Measurements from ENCODE around the gene SYPL1. TPM values are rescaled to one million over a fixed set of nuclear protein-coding genes. Genes with fewer than 3 reads are reported as not detected.

The SYPL1 gene
- total RNA-seq (2021) (64.4 and 76.4 TPM in 2 replicates), Bru-seq, nascent RNA (percentile 93 among the genes with signal in this experiment), BruChase-seq, experiment 1, labeled RNA remaining after a 2-hour chase (percentile 90 among the genes with signal in this experiment), BruChase-seq, experiment 2, labeled RNA remaining after a 6-hour chase (percentile 96 among the genes with signal in this experiment)
- long read RNA-seq, transcript SYPL1-201 (6 exons, 2,127 nt) = minor isoform, 6 of 237 reads
- long read RNA-seq, transcript SYPL1-202 (5 exons, 2,151 nt) = major isoform, 215 of 237 reads
- long read RNA-seq, transcript SYPL1-205 (6 exons, 1,193 nt) = minor isoform, 7 of 237 reads
- long read RNA-seq, partial matches to known transcripts = 5 of 237 reads
- long read RNA-seq, other reads (novel, unspliced or antisense) = 3 of 237 reads

DNA sequence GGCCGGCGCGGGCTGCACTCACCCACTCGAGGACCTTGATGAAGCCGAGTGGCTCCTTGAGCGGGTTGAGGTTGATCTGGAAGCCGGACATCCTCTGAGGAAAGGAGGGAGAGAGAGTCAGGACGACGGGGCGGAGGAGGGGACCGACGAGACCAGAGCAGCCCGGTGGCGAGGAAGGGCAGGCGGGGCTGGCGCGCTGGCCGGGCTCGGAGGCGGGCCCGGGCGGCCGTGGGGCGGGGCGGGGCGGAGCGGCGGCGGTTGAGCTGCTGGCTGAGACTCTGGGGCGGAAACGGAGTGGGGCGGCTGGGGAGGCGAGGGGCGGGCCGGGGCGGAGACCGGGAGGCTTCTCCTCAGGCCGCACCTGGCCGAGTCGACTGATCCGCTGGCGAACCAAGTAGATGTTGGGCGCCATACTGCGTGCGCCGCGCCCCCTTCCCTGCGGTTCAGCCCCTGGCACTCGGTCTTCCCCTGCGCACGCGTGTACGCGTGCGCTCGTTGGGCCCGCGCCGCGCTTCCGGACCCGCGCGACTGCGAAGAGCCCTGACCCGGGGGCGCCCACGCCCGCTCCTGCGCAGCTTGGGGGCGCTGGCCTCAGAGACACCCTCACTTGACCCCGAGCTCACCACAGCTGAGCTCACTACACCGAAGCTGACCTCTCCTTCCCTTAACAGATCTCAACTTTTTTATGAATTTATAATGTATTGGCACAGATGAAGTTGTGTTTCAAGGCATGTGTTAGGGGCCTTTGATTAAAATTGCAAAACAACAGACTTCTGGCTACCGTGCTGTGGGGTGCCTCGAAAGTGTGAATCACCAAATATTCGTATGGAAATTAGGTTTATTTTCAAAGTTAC is at the start of gene SYPL1:
Gene SYPL1, minus strand, starts transcription at position 195 of the 854 bp plus-strand sequence. Its CDS starts 104 bp downstream, at position 91.
- peak within 1 kb of the TSS; percentile 88 for H3K4me3 ChIP-seq (ENCODE audit: low read depth, low read length, poor library complexity, severe bottlenecking)
- CTCF ChIA-PET = interaction anchor here (0.6 kb wide), 1 partner anchor 711 kb away, joined by 6 read pairs; no protein-coding TSS in a partner anchor
- peaks cover 20% of the 10 kb centered on the region for H3K4me1 ChIP-seq (ENCODE audit: insufficient read depth, low read length, poor library complexity, severe bottlenecking)
- POLR2A ChIA-PET (ENCODE audit: low non-redundant PET) = interaction anchor here (0.6 to 0.7 kb wide), 2 partner anchors 39 to 304 kb away, joined by 3 to 13 read pairs; no protein-coding TSS in a partner anchor
- no peaks in the 10 kb centered on the region for H3K36me3 ChIP-seq (ENCODE audit: insufficient read depth, low read length, poor library complexity, severe bottlenecking)
- no TSS peak for BruUV-seq (replicated peaks)
- peak within 1 kb of the TSS; percentile 94 for H3K27ac ChIP-seq (ENCODE audit: low read depth, low read length, poor library complexity, severe bottlenecking)
- H3K27me3 ChIP-seq (replicated peaks; ENCODE audit: insufficient read depth, low read depth, low read length, poor library complexity) = no peaks in the 10 kb centered on the region
- H3K9me3 ChIP-seq (ENCODE audit: low read depth, low read length, poor library complexity, severe bottlenecking) = no peaks in the 10 kb centered on the region
- TF ChIP-seq EZH2 (IDR thresholded peaks at IDR 0.05; ENCODE audit: borderline replicate concordance, low read depth, low read length, poor library complexity, severe bottlenecking) = no peak
- TF ChIP-seq, protein P1, sequence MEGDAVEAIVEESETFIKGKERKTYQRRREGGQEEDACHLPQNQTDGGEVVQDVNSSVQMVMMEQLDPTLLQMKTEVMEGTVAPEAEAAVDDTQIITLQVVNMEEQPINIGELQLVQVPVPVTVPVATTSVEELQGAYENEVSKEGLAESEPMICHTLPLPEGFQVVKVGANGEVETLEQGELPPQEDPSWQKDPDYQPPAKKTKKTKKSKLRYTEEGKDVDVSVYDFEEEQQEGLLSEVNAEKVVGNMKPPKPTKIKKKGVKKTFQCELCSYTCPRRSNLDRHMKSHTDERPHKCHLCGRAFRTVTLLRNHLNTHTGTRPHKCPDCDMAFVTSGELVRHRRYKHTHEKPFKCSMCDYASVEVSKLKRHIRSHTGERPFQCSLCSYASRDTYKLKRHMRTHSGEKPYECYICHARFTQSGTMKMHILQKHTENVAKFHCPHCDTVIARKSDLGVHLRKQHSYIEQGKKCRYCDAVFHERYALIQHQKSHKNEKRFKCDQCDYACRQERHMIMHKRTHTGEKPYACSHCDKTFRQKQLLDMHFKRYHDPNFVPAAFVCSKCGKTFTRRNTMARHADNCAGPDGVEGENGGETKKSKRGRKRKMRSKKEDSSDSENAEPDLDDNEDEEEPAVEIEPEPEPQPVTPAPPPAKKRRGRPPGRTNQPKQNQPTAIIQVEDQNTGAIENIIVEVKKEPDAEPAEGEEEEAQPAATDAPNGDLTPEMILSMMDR (conservative IDR thresholded peaks at IDR 0.05; ENCODE audit: low read depth, low read length) = 0 out of 2 replicates have a peak, but pooled peaks have one; percentile 17
- intact Hi-C loops (cut with micrococcal nuclease; ENCODE audit: unreplicated experiment) = no loop called here
- peak; percentile 95 for DNase-seq (ENCODE audit: low spot score)

DNA sequence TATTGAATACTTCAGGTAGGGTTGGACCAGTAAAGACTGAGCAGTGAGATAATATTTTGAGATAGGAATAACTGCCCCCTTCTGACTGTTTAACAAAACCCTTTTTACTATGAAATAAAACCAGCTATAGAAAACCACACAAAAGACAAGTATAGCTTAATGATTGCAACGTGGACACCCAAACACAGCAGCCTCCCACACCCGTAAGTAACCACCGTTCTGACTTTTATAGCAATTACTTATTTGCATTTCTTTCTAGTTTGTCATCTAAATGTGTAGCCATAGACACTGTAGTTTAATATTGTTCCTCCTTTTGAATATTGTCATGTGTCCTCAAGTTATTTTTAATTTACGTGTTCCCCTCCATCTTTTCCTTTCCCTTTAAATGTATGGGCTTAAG is 42.9 kb upstream of the SYPL1 start:
- no peak for DNase-seq (ENCODE audit: low spot score)
- Histone ChIP-seq H3K4me1 (ENCODE audit: insufficient read depth, low read length, poor library complexity, severe bottlenecking) (no peaks in the 10 kb centered on the region), H3K4me3 (ENCODE audit: low read depth, low read length, poor library complexity, severe bottlenecking) (no peak overlapping the region), H3K9me3 (ENCODE audit: low read depth, low read length, poor library complexity, severe bottlenecking) (no peaks in the 10 kb centered on the region), H3K27me3 (replicated peaks; ENCODE audit: insufficient read depth, low read depth, low read length, poor library complexity) (no peaks in the 10 kb centered on the region), H3K36me3 (ENCODE audit: insufficient read depth, low read length, poor library complexity, severe bottlenecking) (no peaks in the 10 kb centered on the region), H3K27ac (ENCODE audit: low read depth, low read length, poor library complexity, severe bottlenecking) (no peak overlapping the region)
- ChIA-PET CTCF (no interaction called here), POLR2A (ENCODE audit: low non-redundant PET) (no interaction called here)
- intact Hi-C loops (cut with micrococcal nuclease; ENCODE audit: unreplicated experiment) = no loop called here
- BruUV-seq (replicated peaks) = no TSS peak
- no peak for TF ChIP-seq EZH2 (IDR thresholded peaks at IDR 0.05; ENCODE audit: borderline replicate concordance, low read depth, low read length, poor library complexity, severe bottlenecking)
- TF ChIP-seq, protein P1 (conservative IDR thresholded peaks at IDR 0.05; ENCODE audit: low read depth, low read length) = no peak

DNA sequence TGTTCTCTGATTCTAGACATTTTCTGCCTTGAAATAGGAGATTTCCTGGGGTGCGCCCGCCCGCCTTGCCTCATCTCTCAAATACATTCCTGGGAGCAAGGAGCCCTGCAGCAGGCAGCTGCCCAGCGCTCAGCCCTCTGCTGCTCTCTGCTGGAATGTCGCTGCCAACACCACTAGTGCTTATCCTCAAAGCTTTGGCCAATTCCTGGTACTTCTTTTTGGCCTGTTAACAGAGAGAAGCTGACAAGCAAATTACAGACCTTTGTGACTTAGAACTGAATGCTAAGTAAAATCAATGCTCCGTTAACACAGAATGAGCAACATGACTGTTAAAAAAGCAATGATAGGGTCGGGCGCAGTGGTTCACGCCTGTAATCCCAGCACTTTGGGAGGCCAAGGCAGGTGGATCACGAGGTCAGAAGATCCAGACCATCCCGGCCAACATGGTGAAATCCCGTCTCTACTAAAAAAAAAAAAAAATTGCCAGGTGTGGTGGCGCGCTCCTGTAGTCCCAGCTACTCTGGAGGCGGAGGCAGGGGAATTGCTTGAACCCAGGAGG is 41.9 kb upstream of the SYPL1 start:
- Histone ChIP-seq H3K27me3 (replicated peaks; ENCODE audit: insufficient read depth, low read depth, low read length, poor library complexity) (no peaks in the 10 kb centered on the region), H3K36me3 (ENCODE audit: insufficient read depth, low read length, poor library complexity, severe bottlenecking) (no peaks in the 10 kb centered on the region), H3K9me3 (ENCODE audit: low read depth, low read length, poor library complexity, severe bottlenecking) (no peaks in the 10 kb centered on the region), H3K4me3 (ENCODE audit: low read depth, low read length, poor library complexity, severe bottlenecking) (no peak overlapping the region), H3K4me1 (ENCODE audit: insufficient read depth, low read length, poor library complexity, severe bottlenecking) (no peaks in the 10 kb centered on the region), H3K27ac (ENCODE audit: low read depth, low read length, poor library complexity, severe bottlenecking) (no peak overlapping the region)
- no TSS peak for BruUV-seq (replicated peaks)
- ChIA-PET POLR2A (ENCODE audit: low non-redundant PET) (no interaction called here), CTCF (interaction anchor here (0.6 to 1.7 kb wide), 7 partner anchors 11 to 803 kb away, joined by 3 to 5 read pairs (median 4); no protein-coding TSS in a partner anchor)
- peak; percentile 90 for DNase-seq (ENCODE audit: low spot score)
- TF ChIP-seq, protein P1 (conservative IDR thresholded peaks at IDR 0.05; ENCODE audit: low read depth, low read length) = peak; percentile 96
- no peak for TF ChIP-seq EZH2 (IDR thresholded peaks at IDR 0.05; ENCODE audit: borderline replicate concordance, low read depth, low read length, poor library complexity, severe bottlenecking)
- intact Hi-C loops (cut with micrococcal nuclease; ENCODE audit: unreplicated experiment) = loop anchor here (1.0 to 5.0 kb wide), 4 partner anchors 97 to 662 kb away; no protein-coding TSS in a partner anchor
